HG02610 (cell line): ENCODE results near the gene METTL8.

ENCODE experiments used
- ATAC-seq: cut with Tn5 transposase; IDR thresholded peaks from one replicate; pipeline ENCODE4 v1.9.1; 2021; ENCODE audit warnings: mild to moderate bottlenecking, moderate library complexity; ENCODE audit not compliant: unreplicated experiment

The METTL8 gene

GRCh38 chr2:171347591-171348032 is 86.2 kb downstream of the METTL8 start:
- ATAC-seq = no peak

GRCh38 chr2:171346723-171347557 is 86.8 kb downstream of the METTL8 start:
- ATAC-seq = peak; percentile 66

- ATAC-seq = no peak
These were observed 87.6 kb downstream of the METTL8 start for GRCh38 chr2:171345971-171346722.

- ATAC-seq = no peak
These were observed 89.6 kb downstream of the METTL8 start for GRCh38 chr2:171344182-171344581.

GRCh38 chr2:171342067-171342413 is 91.8 kb downstream of the METTL8 start:
- ATAC-seq = no peak

GRCh38 chr2:171341394-171342066 is 92.3 kb downstream of the METTL8 start:
- no peak for ATAC-seq

- ATAC-seq = no peak
These were observed 98.8 kb downstream of the METTL8 start for GRCh38 chr2:171334946-171335345.

- ATAC-seq = no peak
These were observed 99.6 kb downstream of the METTL8 start for GRCh38 chr2:171334171-171334570.

- no peak for ATAC-seq
These were observed 103.4 kb downstream of the METTL8 start for GRCh38 chr2:171330155-171330956.

- no peak for ATAC-seq
These were observed 106.7 kb downstream of the METTL8 start for GRCh38 chr2:171327043-171327496.

GRCh38 chr2:171325886-171326585 is 107.8 kb downstream of the METTL8 start:
- peak; percentile 62 for ATAC-seq

- no peak for ATAC-seq
These were observed 109.7 kb downstream of the METTL8 start for GRCh38 chr2:171323971-171324528.

- no peak for ATAC-seq
These were observed 110.9 kb downstream of the METTL8 start for GRCh38 chr2:171322928-171323327.

- ATAC-seq = no peak
These were observed 113.1 kb downstream of the METTL8 start for GRCh38 chr2:171320731-171321130.

GRCh38 chr2:171320208-171320621 is 113.6 kb downstream of the METTL8 start:
- ATAC-seq = peak; percentile 19

GRCh38 chr2:171319164-171319810 is 114.5 kb downstream of the METTL8 start:
- peak; percentile 66 for ATAC-seq

- no peak for ATAC-seq
These were observed 115.3 kb downstream of the METTL8 start for GRCh38 chr2:171318463-171318934.

GRCh38 chr2:171317492-171318125 is 116.2 kb downstream of the METTL8 start:
- ATAC-seq = peak; percentile 34
